Esophagus muscularis mucosa (tissue), 3 donors: Measurements from ENCODE around the gene CTCF.

Source experiments
- POLR2A ChIP-seq: fragments of 450-650 bp; IDR thresholded peaks from one replicate; pipeline ENCODE4 v1.6.1; 2017; ENCODE audit warnings: antibody characterized with exemption, moderate library complexity, mild to moderate bottlenecking, low read depth
- TF ChIP-seq, protein P1 (sequence below), 3 experiments: fragments of 200-600 bp in 2 of 3; fragments of 450-650 bp in 1 of 3; sonication (generic) in 2 of 3; IDR thresholded peaks; one replicate each; pipeline ENCODE4 v1.5.1; 2017 to 2019; ENCODE audit warnings: antibody characterized with exemption in 3 of 3, mild to moderate bottlenecking in 2 of 3, moderate library complexity in 1 of 3

GRCh38 chr16:67518676-67519075 is 43.6 kb upstream of the CTCF start:
- TF ChIP-seq POLR2A, result no peak
- TF ChIP-seq, protein P1, sequence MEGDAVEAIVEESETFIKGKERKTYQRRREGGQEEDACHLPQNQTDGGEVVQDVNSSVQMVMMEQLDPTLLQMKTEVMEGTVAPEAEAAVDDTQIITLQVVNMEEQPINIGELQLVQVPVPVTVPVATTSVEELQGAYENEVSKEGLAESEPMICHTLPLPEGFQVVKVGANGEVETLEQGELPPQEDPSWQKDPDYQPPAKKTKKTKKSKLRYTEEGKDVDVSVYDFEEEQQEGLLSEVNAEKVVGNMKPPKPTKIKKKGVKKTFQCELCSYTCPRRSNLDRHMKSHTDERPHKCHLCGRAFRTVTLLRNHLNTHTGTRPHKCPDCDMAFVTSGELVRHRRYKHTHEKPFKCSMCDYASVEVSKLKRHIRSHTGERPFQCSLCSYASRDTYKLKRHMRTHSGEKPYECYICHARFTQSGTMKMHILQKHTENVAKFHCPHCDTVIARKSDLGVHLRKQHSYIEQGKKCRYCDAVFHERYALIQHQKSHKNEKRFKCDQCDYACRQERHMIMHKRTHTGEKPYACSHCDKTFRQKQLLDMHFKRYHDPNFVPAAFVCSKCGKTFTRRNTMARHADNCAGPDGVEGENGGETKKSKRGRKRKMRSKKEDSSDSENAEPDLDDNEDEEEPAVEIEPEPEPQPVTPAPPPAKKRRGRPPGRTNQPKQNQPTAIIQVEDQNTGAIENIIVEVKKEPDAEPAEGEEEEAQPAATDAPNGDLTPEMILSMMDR (IDR thresholded peaks at IDR 0.05), result no peak
